HCT116 (cell line): ENCODE measurements around the gene KIF3C. TPM values are rescaled to one million over a fixed set of nuclear protein-coding genes. Genes with fewer than 3 reads are reported as not detected.

ENCODE experiments used
- ATAC-seq: fragments of 200-7000 bp; cut with Tn5 transposase; 2 replicates; pipeline ENCODE4 v1.9.1; 2020; ENCODE audit warnings: mild to moderate bottlenecking, moderate library complexity
- BruUV-seq: library from RNA; stranded (reverse); fragments of 400-500 nt; replicated peaks from 2 replicates; lab custom pipeline; 2021; lab: Mats Ljungman, UMichigan
- CTCF ChIA-PET: fragments of 300-600 bp; sonication (Branson Sonifier 250); formaldehyde crosslinking; loops from one replicate; lab custom pipeline; 2021; ENCODE audit warnings: antibody characterized with exemption; lab: Charles Lee
- POLR2A ChIA-PET: fragments of 300-600, 350-600 bp; sonication (Branson Sonifier 250); formaldehyde crosslinking; loops from one replicate; lab custom pipeline; 2021; ENCODE audit warnings: antibody characterized with exemption; lab: Charles Lee
- RAD21 ChIA-PET, 2 experiments: fragments of 300-600 bp; sonication (Branson Sonifier 250); formaldehyde crosslinking; loops; one replicate each; lab custom pipeline; 2023; ENCODE audit warnings: low total read pairs in 2 of 2; ENCODE audit not compliant: uncharacterized antibody in 2 of 2, unreplicated experiment in 2 of 2, low non-redundant PET in 1 of 2; lab: Charles Lee
- DNase-seq: peaks from one replicate; pipeline ENCODE4 v3.0.0-alpha.2; 2010; ENCODE audit warnings: low read depth, low spot score
- H2AFZ ChIP-seq: fragments of 200-600 bp; shearing (Covaris generic), sonication (generic); 2 replicates; pipeline ENCODE4 v1.6.1; 2017; ENCODE audit warnings: low read depth, mixed run types, mixed read lengths, antibody characterized with exemption, low read length; ENCODE audit not compliant: poor library complexity, severe bottlenecking
- H3K27ac ChIP-seq: 2 replicates; pipeline ENCODE4 v1.5.1; 2012; ENCODE audit warnings: low read depth, low read length
- H3K27me3 ChIP-seq: fragments of 200-600 bp; sonication (generic); 2 replicates; pipeline ENCODE4 v1.6.1; 2016; ENCODE audit warnings: mixed run types, low read length, mixed read lengths; ENCODE audit not compliant: insufficient read depth
- H3K36me3 ChIP-seq, 2 experiments: fragments of 200-500 bp in 1 of 2; fragments of 200-600 bp in 1 of 2; sonication (Bioruptor generic) in 1 of 2; sonication (generic) in 1 of 2; 2 replicates each; pipeline versions ENCODE4 v1.5.1 to v1.6.1; 2014 to 2016; ENCODE audit warnings: low read length in 2 of 2, inconsistent platforms in 1 of 2, mixed read lengths in 1 of 2, mixed run types in 1 of 2; ENCODE audit not compliant: insufficient read depth in 2 of 2, control insufficient read depth in 1 of 2
- H3K4me1 ChIP-seq, 2 experiments: fragments of 200-600 bp in 1 of 2; sonication (generic) in 1 of 2; 2 replicates each; pipeline versions ENCODE4 v1.5.1 to v1.6.1; 2012 to 2017; ENCODE audit warnings: low read length in 2 of 2, inconsistent platforms in 1 of 2, mild to moderate bottlenecking in 1 of 2, mixed read lengths in 1 of 2, mixed run types in 1 of 2, moderate library complexity in 1 of 2; ENCODE audit not compliant: insufficient read depth in 2 of 2, control insufficient read depth in 1 of 2
- H3K4me2 ChIP-seq: fragments of 200-600 bp; sonication (generic); 2 replicates; pipeline ENCODE4 v1.6.1; 2017; ENCODE audit warnings: mixed run types, low read length, mixed read lengths
- H3K4me3 ChIP-seq, 2 experiments: fragments of 200-600 bp in 1 of 2; sonication (generic) in 1 of 2; replicated peaks in 1 of 2; 2 replicates each; pipeline ENCODE4 v1.5.1; 2011 to 2016; ENCODE audit warnings: low read length in 2 of 2, control low read depth in 1 of 2, low read depth in 1 of 2, mild to moderate bottlenecking in 1 of 2, mixed read lengths in 1 of 2, mixed run types in 1 of 2
- H3K79me2 ChIP-seq: fragments of 200-600 bp; sonication (generic); 2 replicates; pipeline ENCODE4 v1.6.1; 2017; ENCODE audit warnings: mild to moderate bottlenecking, mixed run types, low read length, moderate library complexity, mixed read lengths; ENCODE audit not compliant: insufficient read depth
- H3K9ac ChIP-seq: fragments of 200-600 bp; sonication (generic); 2 replicates; pipeline ENCODE4 v1.6.1; 2016; ENCODE audit warnings: low read length, mixed read lengths
- H3K9me2 ChIP-seq: fragments of 200-600 bp; sonication (generic), shearing (Covaris generic); 2 replicates; pipeline ENCODE4 v1.6.1; 2017; ENCODE audit warnings: mixed run types, mild to moderate bottlenecking, moderate library complexity; ENCODE audit not compliant: insufficient read depth
- H3K9me3 ChIP-seq, 2 experiments: fragments of 200-500 bp in 1 of 2; fragments of 200-600 bp in 1 of 2; sonication (Bioruptor generic) in 1 of 2; sonication (generic) in 1 of 2; 2 replicates each; pipeline ENCODE4 v1.6.1; 2014 to 2017; ENCODE audit warnings: low read length in 2 of 2, mixed read lengths in 2 of 2, inconsistent platforms in 1 of 2, low read depth in 1 of 2, mild to moderate bottlenecking in 1 of 2, mixed run types in 1 of 2, moderate library complexity in 1 of 2; ENCODE audit not compliant: control insufficient read depth in 1 of 2, insufficient read depth in 1 of 2
- H4K20me1 ChIP-seq: fragments of 200-600 bp; sonication (generic), shearing (Covaris generic); 2 replicates; pipeline ENCODE4 v1.6.1; 2017; ENCODE audit warnings: mixed run types, mild to moderate bottlenecking, moderate library complexity; ENCODE audit not compliant: insufficient read depth
- CBX3 ChIP-seq: IDR thresholded peaks from 2 replicates; pipeline ENCODE4 v1.6.1; 2012; ENCODE audit warnings: low read depth
- CEBPB ChIP-seq: IDR thresholded peaks from 2 replicates; pipeline ENCODE4 v1.6.1; 2012; ENCODE audit warnings: low read depth
- ELF1 ChIP-seq: IDR thresholded peaks from 2 replicates; pipeline ENCODE4 v1.6.1; 2012; ENCODE audit warnings: low read depth, borderline replicate concordance
- EZH2 ChIP-seq: fragments of 200-600 bp; sonication (generic); IDR thresholded peaks from 2 replicates; pipeline ENCODE4 v1.6.1; 2017; ENCODE audit warnings: antibody characterized with exemption, mixed run types
- EZH2phosphoT487 ChIP-seq: fragments of 200-600 bp; IDR thresholded peaks from 2 replicates; pipeline ENCODE4 v1.6.1; 2018; ENCODE audit warnings: antibody characterized with exemption, borderline replicate concordance
- JUND ChIP-seq: IDR thresholded peaks from 2 replicates; pipeline ENCODE4 v1.6.1; 2012
- RAD21 ChIP-seq: IDR thresholded peaks from 2 replicates; pipeline ENCODE4 v1.6.1; 2012; ENCODE audit warnings: low read depth, mild to moderate bottlenecking
- SIN3A ChIP-seq: IDR thresholded peaks from 2 replicates; pipeline ENCODE4 v1.6.1; 2012; ENCODE audit warnings: low read depth
- SP1 ChIP-seq: IDR thresholded peaks from 2 replicates; pipeline ENCODE4 v1.6.1; 2012; ENCODE audit warnings: low read depth
- SRF ChIP-seq: IDR thresholded peaks from 2 replicates; pipeline ENCODE4 v1.6.1; 2012; ENCODE audit warnings: low read depth
- TCF7L2 ChIP-seq: IDR thresholded peaks from 2 replicates; pipeline ENCODE4 v1.7.0; 2011; ENCODE audit warnings: borderline replicate concordance, inconsistent platforms; ENCODE audit not compliant: insufficient read depth, insufficient read length; ENCODE audit errors: extremely low read depth
- ZFX ChIP-seq: fragments of 450-650 bp; IDR thresholded peaks from 2 replicates; pipeline ENCODE4 v1.6.1; 2017
- intact Hi-C: fragments of 100-400 bp; cut with micrococcal nuclease; formaldehyde crosslinking; loops from 2 replicates; pipeline ENCODE4 v1.10.0; 2022
- total RNA-seq: library from RNA; stranded (reverse); gene quantifications from one replicate; pipeline ENCODE4 v1.2.1, GENCODE V29; 2021; ENCODE audit not compliant: unreplicated experiment
- TF ChIP-seq, protein P1 (sequence below): IDR thresholded peaks from 2 replicates; pipeline ENCODE4 v1.6.1; 2012; ENCODE audit warnings: low read depth
- TF ChIP-seq, protein P2 (sequence below): IDR thresholded peaks from 2 replicates; pipeline ENCODE4 v1.6.1; 2011; ENCODE audit warnings: mild to moderate bottlenecking, low read length, moderate library complexity; ENCODE audit not compliant: insufficient replicate concordance; ENCODE audit errors: extremely low read depth
- TF ChIP-seq, protein P3 (sequence below), 3 experiments: fragments of 200-600 bp in 1 of 3; sonication (generic) in 1 of 3; IDR thresholded peaks in 2 of 3; conservative IDR thresholded peaks in 1 of 3; 2 replicates each; pipeline ENCODE4 v1.5.1; 2012 to 2017; ENCODE audit warnings: low read depth in 2 of 3, low read length in 2 of 3, antibody characterized with exemption in 1 of 3, borderline replicate concordance in 1 of 3, control low read depth in 1 of 3, mild to moderate bottlenecking in 1 of 3, mixed read lengths in 1 of 3, mixed run types in 1 of 3, moderate library complexity in 1 of 3; ENCODE audit not compliant: insufficient read depth in 1 of 3
- TF ChIP-seq, protein P4 (sequence below): IDR thresholded peaks from 2 replicates; pipeline ENCODE4 v1.6.1; 2012
- TF ChIP-seq, protein P5 (sequence below): IDR thresholded peaks from 2 replicates; pipeline ENCODE4 v1.6.1; 2012

Gene KIF3C
- total RNA-seq, 1 experiment from 2014 or later = 5.4 TPM

DNA sequence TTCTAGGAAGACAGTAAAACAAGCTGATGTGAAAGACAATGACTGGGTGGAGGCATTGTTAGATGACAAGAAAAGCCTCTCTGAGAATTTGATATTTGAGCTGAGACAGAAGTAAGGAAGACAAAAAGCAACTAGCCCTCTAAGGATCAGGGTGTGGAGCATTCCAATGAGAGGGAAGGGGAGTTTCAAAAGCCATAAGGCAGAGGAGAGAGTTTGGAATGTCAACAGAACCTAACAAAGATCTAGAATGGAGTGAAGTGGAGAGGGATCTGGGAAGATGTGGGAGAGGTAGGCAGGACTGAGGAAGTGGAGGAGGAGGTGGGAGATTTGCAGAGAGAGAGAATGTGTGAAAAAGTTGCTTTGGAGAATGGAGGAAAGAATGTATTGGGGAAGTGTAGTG, 86.7 kb downstream of the KIF3C start (continued):
- TF ChIP-seq EZH2phosphoT487 (no peak), EZH2 (no peak), RAD21 (no peak), SIN3A (no peak), CEBPB (no peak), CBX3 (no peak), TCF7L2 (no peak)
- TF ChIP-seq, protein P1, sequence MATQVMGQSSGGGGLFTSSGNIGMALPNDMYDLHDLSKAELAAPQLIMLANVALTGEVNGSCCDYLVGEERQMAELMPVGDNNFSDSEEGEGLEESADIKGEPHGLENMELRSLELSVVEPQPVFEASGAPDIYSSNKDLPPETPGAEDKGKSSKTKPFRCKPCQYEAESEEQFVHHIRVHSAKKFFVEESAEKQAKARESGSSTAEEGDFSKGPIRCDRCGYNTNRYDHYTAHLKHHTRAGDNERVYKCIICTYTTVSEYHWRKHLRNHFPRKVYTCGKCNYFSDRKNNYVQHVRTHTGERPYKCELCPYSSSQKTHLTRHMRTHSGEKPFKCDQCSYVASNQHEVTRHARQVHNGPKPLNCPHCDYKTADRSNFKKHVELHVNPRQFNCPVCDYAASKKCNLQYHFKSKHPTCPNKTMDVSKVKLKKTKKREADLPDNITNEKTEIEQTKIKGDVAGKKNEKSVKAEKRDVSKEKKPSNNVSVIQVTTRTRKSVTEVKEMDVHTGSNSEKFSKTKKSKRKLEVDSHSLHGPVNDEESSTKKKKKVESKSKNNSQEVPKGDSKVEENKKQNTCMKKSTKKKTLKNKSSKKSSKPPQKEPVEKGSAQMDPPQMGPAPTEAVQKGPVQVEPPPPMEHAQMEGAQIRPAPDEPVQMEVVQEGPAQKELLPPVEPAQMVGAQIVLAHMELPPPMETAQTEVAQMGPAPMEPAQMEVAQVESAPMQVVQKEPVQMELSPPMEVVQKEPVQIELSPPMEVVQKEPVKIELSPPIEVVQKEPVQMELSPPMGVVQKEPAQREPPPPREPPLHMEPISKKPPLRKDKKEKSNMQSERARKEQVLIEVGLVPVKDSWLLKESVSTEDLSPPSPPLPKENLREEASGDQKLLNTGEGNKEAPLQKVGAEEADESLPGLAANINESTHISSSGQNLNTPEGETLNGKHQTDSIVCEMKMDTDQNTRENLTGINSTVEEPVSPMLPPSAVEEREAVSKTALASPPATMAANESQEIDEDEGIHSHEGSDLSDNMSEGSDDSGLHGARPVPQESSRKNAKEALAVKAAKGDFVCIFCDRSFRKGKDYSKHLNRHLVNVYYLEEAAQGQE = no peak

DNA sequence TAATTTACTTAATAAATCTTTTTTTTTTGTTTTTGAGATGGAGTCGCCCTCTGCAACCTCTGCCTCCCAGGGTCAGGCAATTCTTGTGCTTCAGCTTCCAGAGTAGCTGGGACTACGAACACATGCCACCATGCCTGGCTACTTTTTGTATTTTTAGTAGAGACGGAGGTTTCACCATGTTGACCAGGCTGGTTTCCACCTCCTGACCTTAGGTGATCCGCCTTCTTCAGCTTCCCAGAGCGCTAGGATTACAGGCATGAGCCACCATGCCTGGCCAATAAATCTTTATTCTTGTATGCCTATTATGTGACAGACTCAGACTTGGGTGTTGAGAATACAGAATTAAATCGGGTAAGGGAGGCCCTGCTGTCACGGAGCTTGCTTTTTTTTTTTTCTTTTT, 87.3 kb downstream of the KIF3C start:
- no peak overlapping the region for H3K4me2 ChIP-seq
- ATAC-seq (no peak), DNase-seq (no peak)
- ChIA-PET POLR2A (no interaction called here), CTCF (interaction anchor here (0.9 kb wide), 1 partner anchor 56 kb away, joined by 3 read pairs; no protein-coding TSS in a partner anchor), RAD21 (no interaction called here)
- H3K4me3 ChIP-seq = no peak overlapping the region
- H3K9ac ChIP-seq = no peak overlapping the region
- no peaks in the 10 kb centered on the region for H3K79me2 ChIP-seq
- BruUV-seq = no TSS peak
- no peaks in the 10 kb centered on the region for H3K36me3 ChIP-seq
- intact Hi-C loops = no loop called here
- H3K27ac ChIP-seq = no peak overlapping the region
- H3K9me3 ChIP-seq = no peaks in the 10 kb centered on the region
- H4K20me1 ChIP-seq = no peaks in the 10 kb centered on the region
- no peaks in the 10 kb centered on the region for H3K4me1 ChIP-seq
- no peak overlapping the region for H2AFZ ChIP-seq
- H3K9me2 ChIP-seq = no peaks in the 10 kb centered on the region
- no peaks in the 10 kb centered on the region for H3K27me3 ChIP-seq
- no peak for TF ChIP-seq CBX3
- TF ChIP-seq JUND = no peak
- TF ChIP-seq EZH2 = no peak
- no peak for TF ChIP-seq EZH2phosphoT487
- TF ChIP-seq, protein P2, sequence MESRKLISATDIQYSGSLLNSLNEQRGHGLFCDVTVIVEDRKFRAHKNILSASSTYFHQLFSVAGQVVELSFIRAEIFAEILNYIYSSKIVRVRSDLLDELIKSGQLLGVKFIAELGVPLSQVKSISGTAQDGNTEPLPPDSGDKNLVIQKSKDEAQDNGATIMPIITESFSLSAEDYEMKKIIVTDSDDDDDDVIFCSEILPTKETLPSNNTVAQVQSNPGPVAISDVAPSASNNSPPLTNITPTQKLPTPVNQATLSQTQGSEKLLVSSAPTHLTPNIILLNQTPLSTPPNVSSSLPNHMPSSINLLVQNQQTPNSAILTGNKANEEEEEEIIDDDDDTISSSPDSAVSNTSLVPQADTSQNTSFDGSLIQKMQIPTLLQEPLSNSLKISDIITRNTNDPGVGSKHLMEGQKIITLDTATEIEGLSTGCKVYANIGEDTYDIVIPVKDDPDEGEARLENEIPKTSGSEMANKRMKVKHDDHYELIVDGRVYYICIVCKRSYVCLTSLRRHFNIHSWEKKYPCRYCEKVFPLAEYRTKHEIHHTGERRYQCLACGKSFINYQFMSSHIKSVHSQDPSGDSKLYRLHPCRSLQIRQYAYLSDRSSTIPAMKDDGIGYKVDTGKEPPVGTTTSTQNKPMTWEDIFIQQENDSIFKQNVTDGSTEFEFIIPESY = no peak
- TF ChIP-seq ZFX = no peak
- TF ChIP-seq, protein P3, sequence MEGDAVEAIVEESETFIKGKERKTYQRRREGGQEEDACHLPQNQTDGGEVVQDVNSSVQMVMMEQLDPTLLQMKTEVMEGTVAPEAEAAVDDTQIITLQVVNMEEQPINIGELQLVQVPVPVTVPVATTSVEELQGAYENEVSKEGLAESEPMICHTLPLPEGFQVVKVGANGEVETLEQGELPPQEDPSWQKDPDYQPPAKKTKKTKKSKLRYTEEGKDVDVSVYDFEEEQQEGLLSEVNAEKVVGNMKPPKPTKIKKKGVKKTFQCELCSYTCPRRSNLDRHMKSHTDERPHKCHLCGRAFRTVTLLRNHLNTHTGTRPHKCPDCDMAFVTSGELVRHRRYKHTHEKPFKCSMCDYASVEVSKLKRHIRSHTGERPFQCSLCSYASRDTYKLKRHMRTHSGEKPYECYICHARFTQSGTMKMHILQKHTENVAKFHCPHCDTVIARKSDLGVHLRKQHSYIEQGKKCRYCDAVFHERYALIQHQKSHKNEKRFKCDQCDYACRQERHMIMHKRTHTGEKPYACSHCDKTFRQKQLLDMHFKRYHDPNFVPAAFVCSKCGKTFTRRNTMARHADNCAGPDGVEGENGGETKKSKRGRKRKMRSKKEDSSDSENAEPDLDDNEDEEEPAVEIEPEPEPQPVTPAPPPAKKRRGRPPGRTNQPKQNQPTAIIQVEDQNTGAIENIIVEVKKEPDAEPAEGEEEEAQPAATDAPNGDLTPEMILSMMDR (IDR thresholded peaks at IDR 0.05 in 2 of 3, conservative IDR thresholded peaks at IDR 0.05 in 1 of 3; ENCODE audit: borderline replicate concordance in 1 of 3, insufficient read depth in 1 of 3, low read depth in 2 of 3, low read length in 2 of 3) = no peak
- TF ChIP-seq ELF1 = no peak
- TF ChIP-seq, protein P4, sequence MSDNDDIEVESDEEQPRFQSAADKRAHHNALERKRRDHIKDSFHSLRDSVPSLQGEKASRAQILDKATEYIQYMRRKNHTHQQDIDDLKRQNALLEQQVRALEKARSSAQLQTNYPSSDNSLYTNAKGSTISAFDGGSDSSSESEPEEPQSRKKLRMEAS = no peak
- TF ChIP-seq, protein P5, sequence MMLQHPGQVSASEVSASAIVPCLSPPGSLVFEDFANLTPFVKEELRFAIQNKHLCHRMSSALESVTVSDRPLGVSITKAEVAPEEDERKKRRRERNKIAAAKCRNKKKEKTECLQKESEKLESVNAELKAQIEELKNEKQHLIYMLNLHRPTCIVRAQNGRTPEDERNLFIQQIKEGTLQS = no peak
- TF ChIP-seq TCF7L2 = no peak
- no peak for TF ChIP-seq SP1
- no peak for TF ChIP-seq SRF
